GM12864 (cell line): ENCODE data around the gene CPB2.

Source experiments
- DNase-seq: peaks from one replicate; pipeline ENCODE4 v3.0.0-alpha.2; 2011; ENCODE audit warnings: low read depth
- H3K4me3 ChIP-seq: 2 replicates; pipeline ENCODE4 v1.5.1; 2011; ENCODE audit warnings: mild to moderate bottlenecking, low read depth, low read length, control low read depth
- CTCF ChIP-seq: IDR thresholded peaks from 2 replicates; pipeline ENCODE4 v1.5.1; 2011; ENCODE audit warnings: low read depth, mild to moderate bottlenecking, moderate library complexity, low read length, control low read depth, inconsistent platforms; ENCODE audit errors: missing control alignments

Gene CPB2

GRCh38 chr13:46053162-46054012 is 51.4 kb downstream of the CPB2 start:
- no peak for DNase-seq

GRCh38 chr13:46052319-46053161 is 52.3 kb downstream of the CPB2 start, which contains the start of gene ZC3H13:
Gene ZC3H13, minus strand, starts transcription at chr13:46052746. Its CDS starts 7,239 bp downstream, at chr13:46045507.
- peak; percentile 45 for TF ChIP-seq CTCF
- peak within 1 kb of the TSS; percentile 98 for H3K4me3 ChIP-seq
- peak; percentile 91 for DNase-seq

More at GRCh38 chr13:46053162-46054012, 51.4 kb downstream of the CPB2 start:
- peak overlapping the region; percentile 98 for H3K4me3 ChIP-seq
- TF ChIP-seq CTCF, result no peak

- no peak for TF ChIP-seq CTCF
- peak overlapping the region; percentile 98 for H3K4me3 ChIP-seq
- DNase-seq, result no peak
Observed at GRCh38 chr13:46051968-46052318, 52.9 kb downstream of the CPB2 start.

GRCh38 chr13:46050771-46051170 is 54.1 kb downstream of the CPB2 start:
- TF ChIP-seq CTCF, result no peak
- H3K4me3 ChIP-seq, result peak overlapping the region; percentile 10; the same call in 1 of the 2 replicates
- DNase-seq, result no peak

GRCh38 chr13:46045424-46045823 is 59.4 kb downstream of the CPB2 start:
- TF ChIP-seq CTCF, result no peak
- no peak for DNase-seq
- H3K4me3 ChIP-seq, result no peak overlapping the region

- no peak for TF ChIP-seq CTCF
- no peak for DNase-seq
- H3K4me3 ChIP-seq, result no peak overlapping the region
Observed at GRCh38 chr13:46043647-46044046, 61.2 kb downstream of the CPB2 start.
